Measurements from ENCODE around the gene ALK.

DNA sequence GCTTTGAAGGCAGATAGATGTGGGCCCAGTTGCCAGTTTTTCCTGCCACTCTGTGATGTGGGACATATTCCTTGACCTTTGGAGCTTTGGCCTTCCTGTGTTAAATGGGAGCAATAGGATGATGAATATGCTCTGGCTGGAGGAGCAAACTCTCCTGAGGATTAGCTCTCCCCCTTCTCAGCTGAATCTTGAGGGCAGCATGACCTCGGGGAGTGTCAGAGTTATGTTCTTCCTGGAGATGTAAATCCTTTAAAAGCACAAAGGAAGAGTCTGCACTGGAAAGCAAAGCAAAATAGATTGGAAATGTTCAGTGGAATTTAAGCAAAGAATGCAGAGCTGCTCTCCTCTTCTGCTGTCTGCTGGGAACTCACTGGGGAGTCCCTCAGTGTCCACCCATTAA, 160.1 kb downstream of the ALK start:
- TF ChIP-seq, protein P1, sequence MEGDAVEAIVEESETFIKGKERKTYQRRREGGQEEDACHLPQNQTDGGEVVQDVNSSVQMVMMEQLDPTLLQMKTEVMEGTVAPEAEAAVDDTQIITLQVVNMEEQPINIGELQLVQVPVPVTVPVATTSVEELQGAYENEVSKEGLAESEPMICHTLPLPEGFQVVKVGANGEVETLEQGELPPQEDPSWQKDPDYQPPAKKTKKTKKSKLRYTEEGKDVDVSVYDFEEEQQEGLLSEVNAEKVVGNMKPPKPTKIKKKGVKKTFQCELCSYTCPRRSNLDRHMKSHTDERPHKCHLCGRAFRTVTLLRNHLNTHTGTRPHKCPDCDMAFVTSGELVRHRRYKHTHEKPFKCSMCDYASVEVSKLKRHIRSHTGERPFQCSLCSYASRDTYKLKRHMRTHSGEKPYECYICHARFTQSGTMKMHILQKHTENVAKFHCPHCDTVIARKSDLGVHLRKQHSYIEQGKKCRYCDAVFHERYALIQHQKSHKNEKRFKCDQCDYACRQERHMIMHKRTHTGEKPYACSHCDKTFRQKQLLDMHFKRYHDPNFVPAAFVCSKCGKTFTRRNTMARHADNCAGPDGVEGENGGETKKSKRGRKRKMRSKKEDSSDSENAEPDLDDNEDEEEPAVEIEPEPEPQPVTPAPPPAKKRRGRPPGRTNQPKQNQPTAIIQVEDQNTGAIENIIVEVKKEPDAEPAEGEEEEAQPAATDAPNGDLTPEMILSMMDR (IDR thresholded peaks at IDR 0.05), result no peak
- TF ChIP-seq POLR2A (IDR thresholded peaks at IDR 0.05), result no peak
- no peak for TF ChIP-seq POLR2AphosphoS5 (IDR thresholded peaks at IDR 0.05)

Measured in sigmoid colon (tissue), 4 donors.